SK-MEL-5 (cell line): ENCODE measurements around the gene MMEL1. TPM values are rescaled to one million over a fixed set of nuclear protein-coding genes. Genes with fewer than 3 reads are reported as not detected.
"Not testable (repeated sequence)": the region's sequence is repeated elsewhere in the genome, so short reads cannot be mapped to it uniquely, and the experiment has no call there.

Experiments used
- DNase-seq: peaks from one replicate; pipeline ENCODE4 v3.0.0-alpha.2; 2016; ENCODE audit warnings: low read depth, low spot score
- in situ Hi-C: cut with HindIII; loops from 2 replicates; pipeline ENCODE4 v1.10.0; 2016; ENCODE audit warnings: low sequenced_read_pairs, high pct_unique_total_duplicates, low pct_unique_long_range_greater_than_20kb
- total RNA-seq: library from RNA; depleted of rRNA; stranded (reverse); fragments of >200 nt; shearing (Covaris generic); gene quantifications from 2 replicates; pipeline ENCODE4 v1.2.3, GENCODE V29; 2014

The MMEL1 gene
- total RNA-seq, 1 experiment from 2014 or later = not detected

- in situ Hi-C loops = no loop called here
- peak; percentile 36 for DNase-seq
Observed at GRCh38 chr1:2557482-2558400, 75.1 kb downstream of the MMEL1 start.

- in situ Hi-C loops = no loop called here
- DNase-seq = no peak
Observed at GRCh38 chr1:2556678-2557481, 75.9 kb downstream of the MMEL1 start.

DNA sequence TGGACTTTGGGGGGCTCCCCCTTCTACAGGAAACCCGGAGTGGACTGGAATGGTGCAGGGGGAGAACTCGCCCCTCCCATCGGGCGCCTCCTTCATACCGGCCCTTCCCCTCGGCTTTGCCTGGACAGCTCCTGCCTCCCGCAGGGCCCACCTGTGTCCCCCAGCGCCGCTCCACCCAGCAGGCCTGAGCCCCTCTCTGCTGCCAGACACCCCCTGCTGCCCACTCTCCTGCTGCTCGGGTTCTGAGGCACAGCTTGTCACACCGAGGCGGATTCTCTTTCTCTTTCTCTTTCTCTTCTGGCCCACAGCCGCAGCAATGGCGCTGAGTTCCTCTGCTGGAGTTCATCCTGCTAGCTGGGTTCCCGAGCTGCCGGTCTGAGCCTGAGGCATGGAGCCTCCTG, 76.5 kb downstream of the MMEL1 start, which contains the start of gene TNFRSF14:
Gene TNFRSF14 (plus strand): TSS at position 95 of the 401 bp plus-strand sequence. CDS start 294 bp downstream, at position 389.
- in situ Hi-C loops = no loop called here
- no peak for DNase-seq

DNA sequence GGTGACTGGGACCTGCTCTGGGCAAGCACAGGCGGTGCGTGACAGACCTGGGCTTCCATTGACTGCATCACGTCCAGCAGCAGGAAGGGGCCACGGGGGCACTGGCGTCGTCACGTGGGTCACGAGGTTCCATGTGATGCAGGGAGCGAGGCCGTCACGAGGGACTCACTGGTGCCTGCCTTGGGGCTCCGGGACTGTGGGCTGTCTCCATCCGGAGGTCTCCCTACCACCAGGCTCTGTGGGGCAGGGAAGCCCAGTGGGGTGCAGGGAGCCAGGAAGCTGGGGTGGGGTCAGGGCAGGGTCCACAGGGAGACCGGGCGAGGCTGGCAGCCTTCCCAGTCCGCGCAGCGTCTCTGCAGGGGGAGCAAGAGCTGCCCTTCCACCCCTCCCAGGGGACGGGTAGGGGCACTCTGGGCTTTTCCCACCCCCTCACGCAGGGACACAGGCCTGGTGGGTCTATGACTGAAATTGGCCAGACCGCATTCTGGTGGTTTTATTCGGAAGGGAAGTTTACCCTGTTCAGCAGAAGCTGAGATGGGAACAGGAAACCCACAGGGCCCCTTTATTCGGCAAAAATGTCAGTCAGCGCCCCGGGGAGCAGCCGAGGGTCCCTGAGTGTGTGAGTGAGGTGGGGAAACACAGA, 77.1 kb downstream of the MMEL1 start:
- in situ Hi-C loops = no loop called here
- DNase-seq = peak; percentile 97

DNA sequence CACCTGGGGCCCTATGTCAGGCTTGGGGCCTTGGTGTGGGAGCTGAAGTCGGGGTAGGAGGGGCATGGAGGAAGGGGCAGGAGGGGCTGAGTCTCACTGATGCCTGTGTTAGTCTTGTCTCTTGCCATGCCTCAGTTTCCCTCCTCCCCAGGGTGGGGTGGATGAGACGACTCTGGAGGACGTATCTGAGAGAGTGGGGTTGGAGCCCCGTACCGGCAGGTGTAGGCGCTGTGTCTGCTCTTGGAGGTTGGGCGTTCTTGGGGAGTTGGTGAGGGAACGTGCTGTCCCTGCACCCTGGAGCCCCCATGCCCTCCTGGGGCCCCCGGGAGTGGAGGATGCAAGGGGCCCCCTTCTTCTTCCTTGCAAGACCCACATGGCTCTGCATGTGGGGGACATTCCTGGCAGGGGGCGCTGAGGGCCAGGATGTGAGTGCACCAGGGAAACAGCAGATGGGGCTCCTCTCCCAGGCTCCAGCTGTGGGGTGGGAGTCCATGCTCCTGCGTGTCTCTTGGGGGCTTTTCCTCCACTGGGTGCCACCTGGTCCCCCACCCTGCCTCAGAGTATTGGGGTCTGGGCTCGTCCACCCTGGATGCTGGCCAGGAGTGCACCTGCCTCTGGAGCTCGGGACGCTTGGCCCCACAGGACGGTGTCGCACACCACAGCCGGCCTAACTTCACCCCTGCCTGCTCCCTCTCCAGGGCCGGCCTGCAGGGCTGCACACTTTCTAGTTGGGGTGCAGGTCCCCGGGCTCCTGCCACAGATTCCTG, 78.0 kb downstream of the MMEL1 start:
- in situ Hi-C loops = no loop called here
- peak; percentile 63 for DNase-seq

- in situ Hi-C loops = no loop called here
- DNase-seq = no peak
Observed at GRCh38 chr1:2553871-2554620, 78.8 kb downstream of the MMEL1 start.

DNA sequence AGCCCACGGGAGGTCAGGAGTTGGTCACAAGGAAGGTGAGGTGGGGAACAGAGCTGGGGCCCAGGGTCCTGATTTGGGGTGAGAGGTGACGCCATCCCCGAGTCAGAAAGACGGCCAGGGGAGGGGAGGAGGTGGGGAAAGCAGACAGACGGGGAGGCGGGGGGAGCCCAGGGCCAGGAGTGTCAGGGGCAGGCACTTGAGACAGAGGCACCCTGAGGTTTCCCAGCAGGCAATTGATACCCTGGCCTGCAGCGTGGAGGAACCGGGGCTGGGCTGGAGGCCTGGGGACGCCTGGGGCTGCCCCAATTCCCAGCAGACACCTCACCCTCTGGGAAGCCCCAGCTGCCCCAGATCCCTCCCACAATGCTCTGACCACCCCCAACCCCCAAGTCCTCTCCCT, 79.7 kb downstream of the MMEL1 start:
- DNase-seq, in situ Hi-C loops: not testable (repeated sequence)

- in situ Hi-C loops = no loop called here
- DNase-seq = no peak
Observed at GRCh38 chr1:2552189-2552588, 80.6 kb downstream of the MMEL1 start.

- DNase-seq, in situ Hi-C loops: not testable (repeated sequence)
Observed at GRCh38 chr1:2551544-2551943, 81.3 kb downstream of the MMEL1 start.

- in situ Hi-C loops = not testable (repeated sequence)
Observed at GRCh38 chr1:2550309-2550861, 82.4 kb downstream of the MMEL1 start.

DNA sequence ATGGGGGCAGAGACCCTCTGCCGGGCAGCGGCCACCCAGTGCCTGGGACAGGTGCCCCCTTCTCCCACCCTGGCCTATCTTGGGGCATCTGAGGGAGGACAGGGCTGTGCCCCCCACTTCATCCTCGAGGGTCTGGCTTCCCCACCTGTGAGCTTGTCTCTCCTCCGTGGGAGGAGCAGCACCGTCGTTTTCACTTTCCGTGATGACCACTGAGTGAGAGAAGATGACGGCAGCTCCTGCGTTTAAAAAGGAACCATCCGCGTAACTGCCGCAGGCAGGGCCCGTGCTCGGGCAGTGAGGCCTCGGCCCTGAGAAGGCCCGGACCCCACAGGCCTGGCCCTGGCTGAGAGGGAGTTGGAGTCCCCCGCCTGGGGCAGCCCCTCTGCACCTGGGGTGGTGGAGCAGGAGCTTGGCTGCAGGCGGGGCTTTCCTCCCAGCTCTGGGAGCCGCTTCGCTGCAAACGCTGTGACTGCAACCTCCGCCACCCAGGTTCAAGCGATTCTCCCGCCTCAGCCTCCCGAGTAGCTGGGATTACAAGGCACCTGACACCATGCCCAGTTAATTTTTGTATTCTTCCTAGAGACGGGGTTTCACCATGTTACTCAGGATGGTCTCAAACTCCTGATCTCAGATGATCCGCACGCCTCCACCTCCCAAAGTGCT, 83.3 kb downstream of the MMEL1 start:
- in situ Hi-C loops, DNase-seq: not testable (repeated sequence)

More at GRCh38 chr1:2550309-2550861, 82.4 kb downstream of the MMEL1 start:
- not testable (repeated sequence) for DNase-seq

- in situ Hi-C loops = no loop called here
- DNase-seq = peak; percentile 73
Observed at GRCh38 chr1:2548068-2548589, 84.7 kb downstream of the MMEL1 start.

- DNase-seq = no peak
- in situ Hi-C loops = no loop called here
Observed at GRCh38 chr1:2547210-2548067, 85.4 kb downstream of the MMEL1 start.

DNA sequence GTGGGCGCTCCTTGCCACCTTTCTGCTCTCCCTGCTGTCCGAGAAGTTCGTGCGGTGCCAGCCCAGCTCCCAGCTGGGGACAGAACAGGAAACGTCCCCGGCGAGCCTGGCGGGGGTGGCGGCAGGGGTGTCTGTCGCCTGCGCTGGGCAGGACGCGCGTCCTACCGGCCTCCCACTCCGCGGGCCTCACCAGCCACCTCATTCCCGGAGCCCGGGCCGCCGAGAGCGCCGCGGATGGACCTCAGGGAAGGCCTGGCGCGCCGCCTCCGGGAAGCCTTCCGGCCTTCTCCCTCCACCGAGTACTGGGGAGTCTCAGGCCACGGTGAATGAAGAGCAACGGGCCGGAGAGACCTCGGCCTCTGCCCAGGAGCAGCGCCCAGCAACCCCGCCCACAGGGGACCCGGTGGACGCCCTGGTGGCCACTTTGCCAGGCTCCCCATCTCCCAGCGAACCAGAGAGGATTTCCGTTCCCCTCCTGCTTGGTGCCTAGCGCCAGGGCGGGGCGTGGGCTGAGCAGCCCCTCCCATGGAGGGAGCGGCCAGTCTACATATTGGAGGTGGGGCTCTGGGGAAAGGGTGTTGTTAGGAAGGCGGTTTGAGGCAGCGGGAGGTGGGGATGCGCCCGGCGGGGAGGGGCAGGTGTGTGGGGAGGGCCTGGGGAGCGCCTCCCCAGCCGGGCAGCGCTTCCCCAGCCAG, 86.2 kb downstream of the MMEL1 start:
- DNase-seq = peak; percentile 92
- in situ Hi-C loops = no loop called here
